HL-60 (cell line): Measurements from ENCODE around the gene UBE2E1.

Experiments
- DNase-seq, 2 experiments: peaks; one replicate each; pipeline ENCODE4 v3.0.0-alpha.2; 2010 to 2020; ENCODE audit warnings: low read depth in 1 of 2, low spot score in 1 of 2
- H3K27ac ChIP-seq: fragments of 250-450 bp; sonication (Bioruptor Pico); replicated peaks from 2 replicates; pipeline ENCODE4 v1.5.1; 2020; ENCODE audit warnings: mild to moderate bottlenecking, moderate library complexity
- H3K27me3 ChIP-seq: fragments of 250-450 bp; sonication (Bioruptor Pico); 2 replicates; pipeline ENCODE4 v1.5.1; 2021; ENCODE audit warnings: mild to moderate bottlenecking, moderate library complexity; ENCODE audit not compliant: insufficient read depth, poor library complexity, severe bottlenecking
- H3K4me3 ChIP-seq: replicated peaks from 2 replicates; pipeline ENCODE4 v1.5.1; 2011; ENCODE audit warnings: mild to moderate bottlenecking, control low read depth, low read length; ENCODE audit not compliant: insufficient read depth
- GABPA ChIP-seq: IDR thresholded peaks from 2 replicates; pipeline ENCODE4 v1.6.1; 2012; ENCODE audit warnings: low read depth
- POLR2AphosphoS5 ChIP-seq: IDR thresholded peaks from 2 replicates; pipeline ENCODE4 v1.6.1; 2012; ENCODE audit warnings: low read depth
- SPI1 ChIP-seq: IDR thresholded peaks from 2 replicates; pipeline ENCODE4 v1.6.1; 2012; ENCODE audit warnings: low read depth, mild to moderate bottlenecking, borderline replicate concordance
- TF ChIP-seq, protein P1 (sequence below): IDR thresholded peaks from one replicate; pipeline ENCODE4 v1.5.1; 2011; ENCODE audit warnings: low read length, control low read depth, inconsistent platforms; ENCODE audit not compliant: insufficient read depth
- TF ChIP-seq, protein P2 (sequence below): IDR thresholded peaks from 2 replicates; pipeline ENCODE4 v1.6.1; 2012; ENCODE audit warnings: low read depth; ENCODE audit not compliant: insufficient replicate concordance

Gene UBE2E1

DNA sequence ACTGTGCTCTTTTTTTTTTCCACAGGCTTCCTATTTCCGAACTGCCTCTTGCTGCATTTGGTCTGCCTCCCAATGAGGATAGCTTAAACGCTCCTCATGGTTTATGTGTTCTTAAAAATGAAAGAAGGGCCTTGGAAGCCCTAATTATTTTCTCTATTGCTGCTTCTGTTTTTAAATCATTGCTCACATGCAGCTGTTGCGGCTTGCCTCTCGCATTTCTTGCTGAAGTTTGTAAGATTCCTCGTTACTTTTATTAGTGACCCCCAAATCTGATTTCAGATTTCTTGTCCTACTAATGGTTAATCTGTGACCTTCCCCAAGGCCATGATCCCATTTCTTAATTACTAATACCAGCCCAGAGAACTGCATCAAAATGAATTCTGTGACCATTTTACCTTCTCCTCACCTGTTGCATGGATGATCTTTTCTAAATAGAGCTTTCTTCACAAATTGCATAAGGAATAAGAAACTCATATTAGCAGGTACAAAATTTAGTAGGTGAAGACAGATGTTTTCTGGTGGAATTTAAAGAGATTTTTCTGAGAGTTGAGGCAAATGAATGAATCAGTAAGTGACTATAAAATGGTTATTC, 1.8 kb downstream of the UBE2E1 start:
- Histone ChIP-seq H3K27me3 (no peaks in the 10 kb centered on the region), H3K27ac (peak overlapping the region; percentile 79), H3K4me3 (peak overlapping the region; percentile 73)
- TF ChIP-seq, protein P1, sequence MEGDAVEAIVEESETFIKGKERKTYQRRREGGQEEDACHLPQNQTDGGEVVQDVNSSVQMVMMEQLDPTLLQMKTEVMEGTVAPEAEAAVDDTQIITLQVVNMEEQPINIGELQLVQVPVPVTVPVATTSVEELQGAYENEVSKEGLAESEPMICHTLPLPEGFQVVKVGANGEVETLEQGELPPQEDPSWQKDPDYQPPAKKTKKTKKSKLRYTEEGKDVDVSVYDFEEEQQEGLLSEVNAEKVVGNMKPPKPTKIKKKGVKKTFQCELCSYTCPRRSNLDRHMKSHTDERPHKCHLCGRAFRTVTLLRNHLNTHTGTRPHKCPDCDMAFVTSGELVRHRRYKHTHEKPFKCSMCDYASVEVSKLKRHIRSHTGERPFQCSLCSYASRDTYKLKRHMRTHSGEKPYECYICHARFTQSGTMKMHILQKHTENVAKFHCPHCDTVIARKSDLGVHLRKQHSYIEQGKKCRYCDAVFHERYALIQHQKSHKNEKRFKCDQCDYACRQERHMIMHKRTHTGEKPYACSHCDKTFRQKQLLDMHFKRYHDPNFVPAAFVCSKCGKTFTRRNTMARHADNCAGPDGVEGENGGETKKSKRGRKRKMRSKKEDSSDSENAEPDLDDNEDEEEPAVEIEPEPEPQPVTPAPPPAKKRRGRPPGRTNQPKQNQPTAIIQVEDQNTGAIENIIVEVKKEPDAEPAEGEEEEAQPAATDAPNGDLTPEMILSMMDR, result no peak
- no peak for TF ChIP-seq POLR2AphosphoS5
- TF ChIP-seq, protein P2, sequence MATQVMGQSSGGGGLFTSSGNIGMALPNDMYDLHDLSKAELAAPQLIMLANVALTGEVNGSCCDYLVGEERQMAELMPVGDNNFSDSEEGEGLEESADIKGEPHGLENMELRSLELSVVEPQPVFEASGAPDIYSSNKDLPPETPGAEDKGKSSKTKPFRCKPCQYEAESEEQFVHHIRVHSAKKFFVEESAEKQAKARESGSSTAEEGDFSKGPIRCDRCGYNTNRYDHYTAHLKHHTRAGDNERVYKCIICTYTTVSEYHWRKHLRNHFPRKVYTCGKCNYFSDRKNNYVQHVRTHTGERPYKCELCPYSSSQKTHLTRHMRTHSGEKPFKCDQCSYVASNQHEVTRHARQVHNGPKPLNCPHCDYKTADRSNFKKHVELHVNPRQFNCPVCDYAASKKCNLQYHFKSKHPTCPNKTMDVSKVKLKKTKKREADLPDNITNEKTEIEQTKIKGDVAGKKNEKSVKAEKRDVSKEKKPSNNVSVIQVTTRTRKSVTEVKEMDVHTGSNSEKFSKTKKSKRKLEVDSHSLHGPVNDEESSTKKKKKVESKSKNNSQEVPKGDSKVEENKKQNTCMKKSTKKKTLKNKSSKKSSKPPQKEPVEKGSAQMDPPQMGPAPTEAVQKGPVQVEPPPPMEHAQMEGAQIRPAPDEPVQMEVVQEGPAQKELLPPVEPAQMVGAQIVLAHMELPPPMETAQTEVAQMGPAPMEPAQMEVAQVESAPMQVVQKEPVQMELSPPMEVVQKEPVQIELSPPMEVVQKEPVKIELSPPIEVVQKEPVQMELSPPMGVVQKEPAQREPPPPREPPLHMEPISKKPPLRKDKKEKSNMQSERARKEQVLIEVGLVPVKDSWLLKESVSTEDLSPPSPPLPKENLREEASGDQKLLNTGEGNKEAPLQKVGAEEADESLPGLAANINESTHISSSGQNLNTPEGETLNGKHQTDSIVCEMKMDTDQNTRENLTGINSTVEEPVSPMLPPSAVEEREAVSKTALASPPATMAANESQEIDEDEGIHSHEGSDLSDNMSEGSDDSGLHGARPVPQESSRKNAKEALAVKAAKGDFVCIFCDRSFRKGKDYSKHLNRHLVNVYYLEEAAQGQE, result no peak
- DNase-seq, result no peak

DNA sequence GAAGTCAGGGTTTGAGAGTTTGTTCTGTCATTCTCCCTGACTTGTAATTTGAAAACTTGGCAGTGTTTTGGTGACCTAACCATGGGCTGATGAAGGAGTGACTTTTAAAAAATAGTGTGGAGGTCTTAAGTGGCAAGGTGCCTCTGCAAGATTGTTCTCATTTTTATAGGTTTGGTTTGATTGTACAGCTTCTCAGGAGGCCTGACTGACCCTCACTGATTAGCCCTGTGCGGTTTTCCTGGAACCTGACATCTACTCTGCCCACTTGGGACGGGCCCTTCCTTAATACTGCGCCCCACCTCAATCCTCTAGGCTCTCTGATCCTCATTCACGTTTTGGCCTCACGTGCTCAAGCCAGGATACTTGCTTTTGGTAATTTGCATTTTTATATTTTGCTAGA, 2.8 kb downstream of the UBE2E1 start:
- Histone ChIP-seq H3K27me3 (no peaks in the 10 kb centered on the region), H3K27ac (no peak overlapping the region), H3K4me3 (no peak overlapping the region)
- TF ChIP-seq GABPA (no peak), POLR2AphosphoS5 (no peak), SPI1 (no peak)
- TF ChIP-seq, protein P1, result no peak
- TF ChIP-seq, protein P2, result no peak
- DNase-seq, result no peak

DNA sequence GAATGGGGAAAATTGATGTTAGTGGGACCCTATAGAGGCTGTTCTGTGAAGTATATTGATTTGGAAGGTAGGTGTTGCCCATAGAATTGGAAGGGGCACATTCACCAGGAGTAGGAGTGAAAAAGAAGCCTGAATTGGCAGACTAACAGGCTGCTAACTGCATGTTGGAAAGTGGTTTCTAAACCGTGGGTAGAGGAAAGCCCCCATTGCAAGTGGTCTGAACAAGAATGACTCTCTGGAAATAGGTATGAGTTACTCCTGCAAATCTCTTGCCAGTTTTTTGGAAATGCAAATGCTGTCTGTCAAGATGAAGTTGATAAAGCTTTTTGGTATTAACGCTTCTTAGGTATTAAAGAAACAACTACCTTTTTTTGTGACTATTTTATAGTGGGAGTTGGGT, 3.5 kb downstream of the UBE2E1 start:
- Histone ChIP-seq H3K27ac (no peak overlapping the region), H3K27me3 (no peaks in the 10 kb centered on the region), H3K4me3 (no peak overlapping the region)
- no peak for TF ChIP-seq SPI1
- no peak for TF ChIP-seq POLR2AphosphoS5
- TF ChIP-seq, protein P2, result no peak
- no peak for TF ChIP-seq GABPA
- TF ChIP-seq, protein P1, result no peak
- DNase-seq, result no peak
